ENCODE measurements around the gene HTT. TPM values are rescaled to one million over a fixed set of nuclear protein-coding genes. Genes with fewer than 3 reads are reported as not detected.

The HTT gene
- total RNA-seq, 2 donors from 2014 or later, result 56.3 to 89.5 TPM

GRCh38 chr4:3200423-3201090 is 126.1 kb downstream of the HTT start:
- ATAC-seq (ENCODE audit: insufficient number of reproducible peaks, low FRiP score, low read depth) (no peak), DNase-seq (ENCODE audit: low spot score) (no peak)
- Histone ChIP-seq H3K9me3 (no peaks in the 10 kb centered on the region), H3K27ac (no peak overlapping the region), H3K36me3 (peaks cover 8% of the 10 kb centered on the region), H3K4me1 (ENCODE audit: control insufficient read depth in 1 of 2, low read depth in 2 of 2) (peaks cover 0 to 9% of the 10 kb centered on the region in 2 donors), H3K4me3 (no peak overlapping the region), H3K27me3 (replicated peaks; ENCODE audit: insufficient read depth) (no peaks in the 10 kb centered on the region)
- TF ChIP-seq CTCF (IDR thresholded peaks at IDR 0.05), result no peak

GRCh38 chr4:3201718-3202702 is 127.5 kb downstream of the HTT start:
- TF ChIP-seq CTCF (IDR thresholded peaks at IDR 0.05), result no peak
- H3K36me3 ChIP-seq, result peaks cover 14% of the 10 kb centered on the region
- H3K4me3 ChIP-seq, result no peak overlapping the region
- no peaks in the 10 kb centered on the region for H3K27me3 ChIP-seq (replicated peaks; ENCODE audit: insufficient read depth)
- ATAC-seq (ENCODE audit: insufficient number of reproducible peaks, low FRiP score, low read depth), result no peak
- H3K27ac ChIP-seq, result no peak overlapping the region
- no peaks in the 10 kb centered on the region for H3K9me3 ChIP-seq
- DNase-seq (ENCODE audit: low spot score), result no peak
- peaks cover 0 to 9% of the 10 kb centered on the region in 2 donors for H3K4me1 ChIP-seq (ENCODE audit: control insufficient read depth in 1 of 2, low read depth in 2 of 2)

GRCh38 chr4:3202836-3203820 is 128.6 kb downstream of the HTT start:
- ATAC-seq (ENCODE audit: insufficient number of reproducible peaks, low FRiP score, low read depth) (no peak), DNase-seq (ENCODE audit: low spot score) (no peak)
- Histone ChIP-seq H3K4me3 (no peak overlapping the region), H3K27ac (peak overlapping the region; percentile 29 to 56), H3K9me3 (no peaks in the 10 kb centered on the region), H3K36me3 (peaks cover 24% of the 10 kb centered on the region), H3K4me1 (ENCODE audit: control insufficient read depth in 1 of 2, low read depth in 2 of 2) (peaks cover 0 to 9% of the 10 kb centered on the region in 2 donors), H3K27me3 (replicated peaks; ENCODE audit: insufficient read depth) (no peaks in the 10 kb centered on the region)
- TF ChIP-seq CTCF (IDR thresholded peaks at IDR 0.05), result no peak

GRCh38 chr4:3203971-3204431 is 129.5 kb downstream of the HTT start:
- no peaks in the 10 kb centered on the region for H3K9me3 ChIP-seq
- no peaks in the 10 kb centered on the region for H3K27me3 ChIP-seq (replicated peaks; ENCODE audit: insufficient read depth)
- TF ChIP-seq CTCF (IDR thresholded peaks at IDR 0.05), result no peak
- DNase-seq (ENCODE audit: low spot score) (no peak), ATAC-seq (ENCODE audit: insufficient number of reproducible peaks, low FRiP score, low read depth) (peak; percentile 21)
- H3K4me3 ChIP-seq, result peak overlapping the region; percentile 22
- peak overlapping the region; percentile 29 to 56 for H3K27ac ChIP-seq
- H3K4me1 ChIP-seq (ENCODE audit: control insufficient read depth in 1 of 2, low read depth in 2 of 2), result peaks cover 0 to 9% of the 10 kb centered on the region in 2 donors
- H3K36me3 ChIP-seq, result peaks cover 29% of the 10 kb centered on the region

All from thoracic aorta (tissue), 2 donors.